Gastrocnemius medialis (tissue), 4 donors: ENCODE data around the gene MTREX.

Source experiments
- CTCF ChIP-seq, 5 experiments: fragments of 450-650 bp in 3 of 5; fragments of 200-600 bp in 2 of 5; sonication (generic) in 2 of 5; IDR thresholded peaks in 4 of 5; conservative IDR thresholded peaks in 1 of 5; 1 replicate in 4 of 5; 2 replicates in 1 of 5; pipeline ENCODE4 v1.5.1; 2016 to 2019; ENCODE audit warnings: antibody characterized with exemption in 5 of 5, mild to moderate bottlenecking in 3 of 5, moderate library complexity in 3 of 5
- POLR2A ChIP-seq, 2 donors: fragments of 450-650 bp; IDR thresholded peaks; one replicate each; pipeline ENCODE4 v1.6.1; 2017; ENCODE audit warnings: antibody characterized with exemption in 2 of 2, mild to moderate bottlenecking in 2 of 2, moderate library complexity in 2 of 2

- TF ChIP-seq CTCF (IDR thresholded peaks at IDR 0.05 in 4 of 5, conservative IDR thresholded peaks at IDR 0.05 in 1 of 5): no peak
- TF ChIP-seq POLR2A (IDR thresholded peaks at IDR 0.05): no peak
Observed at GRCh38 chr5:55471468-55471867, 163.7 kb downstream of the MTREX start.
